K562 (cell line): ENCODE measurements around the gene AGO4.

Source experiments
- CHD2 ChIP-seq: IDR thresholded peaks from 2 replicates; pipeline ENCODE4 v1.6.1; 2011; ENCODE audit warnings: low read depth, low read length
- EZH2 ChIP-seq: IDR thresholded peaks from 2 replicates; pipeline ENCODE4 v1.6.1; 2012; ENCODE audit warnings: low read depth, mild to moderate bottlenecking, inconsistent platforms, low read length, borderline replicate concordance
- MED1 ChIP-seq: sonication (generic); formaldehyde crosslinking; IDR thresholded peaks from 2 replicates; pipeline ENCODE4 v1.8.1; 2023; ENCODE audit warnings: missing genetic modification reagents, borderline replicate concordance
- MXI1 ChIP-seq: IDR thresholded peaks from 2 replicates; pipeline ENCODE4 v1.6.1; 2011; ENCODE audit warnings: low read depth, mild to moderate bottlenecking, improper control_type of control experiment, low read length
- NBN ChIP-seq: fragments of 450-650 bp; IDR thresholded peaks from 2 replicates; pipeline ENCODE4 v1.6.1; 2016; ENCODE audit warnings: low read depth, mild to moderate bottlenecking
- PCBP2 ChIP-seq: fragments of 200-400 bp; formaldehyde crosslinking; IDR thresholded peaks from 2 replicates; pipeline ENCODE4 v1.6.1; 2018; ENCODE audit warnings: low read length, low read depth, mild to moderate bottlenecking, moderate library complexity; ENCODE audit not compliant: poor library complexity, severe bottlenecking
- SIN3A ChIP-seq, 2 experiments: fragments of 150-350 bp in 1 of 2; IDR thresholded peaks; 2 replicates each; pipeline ENCODE4 v1.6.1; 2011 to 2016; ENCODE audit warnings: borderline replicate concordance in 2 of 2, low read depth in 2 of 2, low read length in 2 of 2, mild to moderate bottlenecking in 2 of 2, moderate library complexity in 2 of 2; ENCODE audit not compliant: control insufficient read depth in 1 of 2
- ZNF311 ChIP-seq: fragments of 250-450 bp; sonication (Bioruptor Pico); IDR thresholded peaks from 2 replicates; pipeline ENCODE4 v1.4.0; 2020; ENCODE audit warnings: mild to moderate bottlenecking, moderate library complexity
- ZNF589 ChIP-seq: fragments of 200-800 bp; sonication (Bioruptor generic); IDR thresholded peaks from 2 replicates; pipeline ENCODE4 v1.6.1; 2016; ENCODE audit warnings: low read depth, missing genetic modification characterization, missing compliant biosample characterization
- ZNF707 ChIP-seq: fragments of 250-450 bp; sonication (Bioruptor Pico); conservative IDR thresholded peaks from 2 replicates; pipeline ENCODE4 v1.8.0; 2022; ENCODE audit warnings: inconsistent platforms, mild to moderate bottlenecking, moderate library complexity
- ZZZ3 ChIP-seq: fragments of 450-650 bp; IDR thresholded peaks from 2 replicates; pipeline ENCODE4 v1.6.1; 2016; ENCODE audit warnings: antibody characterized with exemption, mild to moderate bottlenecking, moderate library complexity
- TF ChIP-seq, protein P1 (sequence below), 3 experiments: IDR thresholded peaks in 2 of 3; conservative IDR thresholded peaks in 1 of 3; 2 replicates each; pipeline ENCODE4 v1.5.1; 2011 to 2012; ENCODE audit warnings: low read length in 3 of 3, mild to moderate bottlenecking in 3 of 3, control low read depth in 2 of 3, improper control_type of control experiment in 1 of 3, inconsistent platforms in 1 of 3, low read depth in 1 of 3, mixed read lengths in 1 of 3, moderate library complexity in 1 of 3; ENCODE audit not compliant: insufficient read depth in 2 of 3
- TF ChIP-seq, protein P2 (sequence below): fragments of 250-450 bp; sonication (Bioruptor Pico); IDR thresholded peaks from 2 replicates; pipeline ENCODE4 v1.5.0; 2021

DNA sequence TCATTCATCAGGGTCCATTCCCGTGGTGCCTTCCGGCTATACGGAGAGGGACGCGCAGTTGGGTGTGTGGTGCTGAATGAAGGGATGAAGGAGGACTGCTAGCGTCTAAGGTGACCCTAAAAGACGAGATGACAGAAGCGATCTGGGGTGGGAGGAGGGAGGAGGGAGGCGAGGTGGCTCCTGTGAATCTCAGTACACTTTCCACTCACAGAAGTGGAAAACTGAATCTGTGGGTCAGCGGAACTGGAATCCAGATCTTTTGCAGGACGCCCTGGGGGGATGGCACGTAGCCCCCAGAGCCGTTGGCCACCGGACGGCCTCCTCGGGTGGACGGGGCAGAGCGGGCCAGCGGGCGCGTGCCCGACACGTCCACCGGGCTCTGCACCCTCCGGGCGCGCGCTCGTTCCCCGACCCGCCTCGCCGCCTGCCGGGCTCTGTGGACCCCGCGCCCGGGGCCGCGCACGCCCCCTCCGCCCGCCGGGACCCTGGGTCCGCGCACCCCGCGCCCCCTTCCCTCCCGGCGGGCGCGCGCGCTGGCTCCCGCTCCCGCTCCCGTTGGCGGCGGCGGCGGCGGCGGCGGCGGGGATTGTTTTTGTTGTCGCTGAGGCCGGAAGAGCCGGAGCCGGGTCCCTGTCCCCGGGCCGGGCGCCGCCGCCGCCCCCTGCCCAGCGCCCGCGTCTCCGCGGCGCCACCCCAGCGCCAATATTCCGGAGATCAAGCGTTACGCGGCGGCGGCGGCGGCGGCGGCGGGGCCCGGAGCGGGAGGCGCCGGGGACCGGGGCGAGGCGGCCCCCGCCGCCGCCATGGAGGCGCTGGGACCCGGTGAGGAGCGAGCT, at the start of gene AGO4:
- TF ChIP-seq, protein P1, sequence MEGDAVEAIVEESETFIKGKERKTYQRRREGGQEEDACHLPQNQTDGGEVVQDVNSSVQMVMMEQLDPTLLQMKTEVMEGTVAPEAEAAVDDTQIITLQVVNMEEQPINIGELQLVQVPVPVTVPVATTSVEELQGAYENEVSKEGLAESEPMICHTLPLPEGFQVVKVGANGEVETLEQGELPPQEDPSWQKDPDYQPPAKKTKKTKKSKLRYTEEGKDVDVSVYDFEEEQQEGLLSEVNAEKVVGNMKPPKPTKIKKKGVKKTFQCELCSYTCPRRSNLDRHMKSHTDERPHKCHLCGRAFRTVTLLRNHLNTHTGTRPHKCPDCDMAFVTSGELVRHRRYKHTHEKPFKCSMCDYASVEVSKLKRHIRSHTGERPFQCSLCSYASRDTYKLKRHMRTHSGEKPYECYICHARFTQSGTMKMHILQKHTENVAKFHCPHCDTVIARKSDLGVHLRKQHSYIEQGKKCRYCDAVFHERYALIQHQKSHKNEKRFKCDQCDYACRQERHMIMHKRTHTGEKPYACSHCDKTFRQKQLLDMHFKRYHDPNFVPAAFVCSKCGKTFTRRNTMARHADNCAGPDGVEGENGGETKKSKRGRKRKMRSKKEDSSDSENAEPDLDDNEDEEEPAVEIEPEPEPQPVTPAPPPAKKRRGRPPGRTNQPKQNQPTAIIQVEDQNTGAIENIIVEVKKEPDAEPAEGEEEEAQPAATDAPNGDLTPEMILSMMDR (IDR thresholded peaks at IDR 0.05 in 2 of 3, conservative IDR thresholded peaks at IDR 0.05 in 1 of 3; ENCODE audit: insufficient read depth in 2 of 3, low read depth in 1 of 3, low read length in 3 of 3) = 0 out of 6 replicates have a peak, but pooled peaks of 1 of the 3 experiments have one; percentile 2
- TF ChIP-seq MED1 (CRISPR knock-in tag) = no peak
- TF ChIP-seq ZZZ3 = no peak
- TF ChIP-seq ZNF707 (CRISPR knock-in tag) = no peak
- TF ChIP-seq NBN = no peak
- TF ChIP-seq ZNF311 (CRISPR knock-in tag) = no peak
- no peak for TF ChIP-seq ZNF589 (CRISPR knock-in tag)
- no peak for TF ChIP-seq SIN3A (IDR thresholded peaks at IDR 0.05; ENCODE audit: borderline replicate concordance in 2 of 2, control insufficient read depth in 1 of 2, low read depth in 2 of 2, low read length in 2 of 2)
- TF ChIP-seq, protein P2, sequence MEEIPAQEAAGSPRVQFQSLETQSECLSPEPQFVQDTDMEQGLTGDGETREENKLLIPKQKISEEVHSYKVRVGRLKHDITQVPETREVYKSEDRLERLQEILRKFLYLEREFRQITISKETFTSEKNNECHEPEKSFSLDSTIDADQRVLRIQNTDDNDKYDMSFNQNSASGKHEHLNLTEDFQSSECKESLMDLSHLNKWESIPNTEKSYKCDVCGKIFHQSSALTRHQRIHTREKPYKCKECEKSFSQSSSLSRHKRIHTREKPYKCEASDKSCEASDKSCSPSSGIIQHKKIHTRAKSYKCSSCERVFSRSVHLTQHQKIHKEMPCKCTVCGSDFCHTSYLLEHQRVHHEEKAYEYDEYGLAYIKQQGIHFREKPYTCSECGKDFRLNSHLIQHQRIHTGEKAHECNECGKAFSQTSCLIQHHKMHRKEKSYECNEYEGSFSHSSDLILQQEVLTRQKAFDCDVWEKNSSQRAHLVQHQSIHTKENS = no peak
- no peak for TF ChIP-seq EZH2
- TF ChIP-seq PCBP2 = no peak
- TF ChIP-seq MXI1 = no peak
- no peak for TF ChIP-seq CHD2
